PFSK-1 (cell line): ENCODE data around the gene SCYL3.

Experiments
- POLR2AphosphoS5 ChIP-seq: IDR thresholded peaks from 2 replicates; pipeline ENCODE4 v1.6.1; 2012; ENCODE audit warnings: low read depth, mild to moderate bottlenecking, control low read depth, low read length, moderate library complexity
- SIN3A ChIP-seq: IDR thresholded peaks from 2 replicates; pipeline ENCODE4 v1.6.1; 2012; ENCODE audit warnings: mild to moderate bottlenecking, low read length, moderate library complexity, borderline replicate concordance; ENCODE audit not compliant: insufficient read depth
- TAF1 ChIP-seq: IDR thresholded peaks from 2 replicates; pipeline ENCODE4 v1.6.1; 2012; ENCODE audit warnings: low read length, control low read depth, borderline replicate concordance; ENCODE audit not compliant: insufficient read depth

GRCh38 chr1:169853341-169853740 is 40.4 kb downstream of the SCYL3 start:
- TF ChIP-seq POLR2AphosphoS5 (no peak), TAF1 (no peak), SIN3A (no peak)
